AG04449 (cell line): Measurements from ENCODE around the gene SCGN.

Experiments
- CTCF ChIA-PET: fragments of 350-600 bp; formaldehyde crosslinking; extraction: SDS; loops from one replicate; lab custom pipeline; 2021; ENCODE audit warnings: antibody characterized with exemption; lab: Yijun Ruan, JAX
- POLR2A ChIA-PET: fragments of 400-600, 350-600 bp; formaldehyde crosslinking; extraction: SDS; loops from one replicate; lab custom pipeline; 2020; ENCODE audit warnings: antibody characterized with exemption, inconsistent platforms; lab: Yijun Ruan, JAX
- DNase-seq: peaks from one replicate; pipeline ENCODE4 v3.0.0-alpha.2; 2010; ENCODE audit warnings: low read depth, low spot score
- H3K4me3 ChIP-seq: 2 replicates; pipeline ENCODE4 v1.5.1; 2011; ENCODE audit warnings: low read depth, mild to moderate bottlenecking, control low read depth, low read length
- CTCF ChIP-seq: IDR thresholded peaks from one replicate; pipeline ENCODE4 v1.5.1; 2011; ENCODE audit warnings: mild to moderate bottlenecking, moderate library complexity, low read length, control low read depth, inconsistent platforms; ENCODE audit not compliant: insufficient read depth; ENCODE audit errors: missing control alignments

The SCGN gene

DNA sequence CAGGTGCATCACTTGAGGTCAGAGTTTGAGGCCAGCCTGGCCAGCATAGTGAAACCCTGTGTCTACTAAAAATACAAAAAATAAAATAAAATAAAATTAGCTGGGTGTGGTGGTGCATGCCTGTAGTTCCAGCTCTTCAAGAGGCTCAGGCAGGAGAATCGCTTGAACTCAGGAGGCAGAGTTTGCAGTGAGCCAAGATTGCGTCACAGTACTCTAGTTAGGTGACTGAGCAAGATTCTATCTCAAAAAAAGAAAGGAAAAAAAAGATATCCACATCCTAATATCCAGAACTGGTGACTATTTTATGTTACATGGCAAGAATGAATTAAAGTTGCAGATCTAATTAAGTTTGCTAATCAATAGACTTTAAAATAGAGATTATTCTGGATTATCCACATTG, 32.5 kb downstream of the SCGN start:
- TF ChIP-seq CTCF = no peak
- DNase-seq = no peak
- POLR2A ChIA-PET = no interaction called here
- H3K4me3 ChIP-seq = no peak overlapping the region
- CTCF ChIA-PET = no interaction called here

DNA sequence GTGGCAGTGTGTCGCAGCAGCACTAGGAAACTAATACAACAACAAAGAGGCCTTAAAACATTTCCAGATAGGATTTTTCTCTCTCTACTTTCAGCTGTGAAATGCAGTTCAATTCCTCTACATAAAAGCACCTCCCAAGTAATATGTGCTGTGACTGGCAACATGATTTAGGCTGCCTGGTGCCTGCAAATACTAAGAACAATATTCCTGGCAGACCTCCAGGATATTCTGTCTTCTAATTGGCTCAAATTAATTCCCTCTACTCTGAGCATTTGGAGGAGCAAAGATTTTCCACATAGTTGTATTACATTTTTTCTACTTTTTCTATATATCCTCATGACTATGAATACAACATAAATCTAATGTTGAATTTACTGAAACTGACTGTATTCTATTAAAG, 33.2 kb downstream of the SCGN start:
- H3K4me3 ChIP-seq = no peak overlapping the region
- DNase-seq = no peak
- CTCF ChIA-PET = no interaction called here
- no peak for TF ChIP-seq CTCF
- POLR2A ChIA-PET = no interaction called here

GRCh38 chr6:25685896-25686295, 33.9 kb downstream of the SCGN start:
- ChIA-PET POLR2A (no interaction called here), CTCF (no interaction called here)
- no peak overlapping the region for H3K4me3 ChIP-seq
- no peak for TF ChIP-seq CTCF
- no peak for DNase-seq

GRCh38 chr6:25686856-25687255, 34.8 kb downstream of the SCGN start:
- POLR2A ChIA-PET = no interaction called here
- H3K4me3 ChIP-seq = no peak overlapping the region
- CTCF ChIA-PET = no interaction called here
- no peak for TF ChIP-seq CTCF
- DNase-seq = no peak

- ChIA-PET CTCF (interaction anchor here (2.0 kb wide), 1 partner anchor 28 kb away, joined by 4 read pairs; no protein-coding TSS in a partner anchor), POLR2A (no interaction called here)
- no peak overlapping the region for H3K4me3 ChIP-seq
- DNase-seq = no peak
- no peak for TF ChIP-seq CTCF
These were observed 38.0 kb downstream of the SCGN start for GRCh38 chr6:25689966-25690365.

DNA sequence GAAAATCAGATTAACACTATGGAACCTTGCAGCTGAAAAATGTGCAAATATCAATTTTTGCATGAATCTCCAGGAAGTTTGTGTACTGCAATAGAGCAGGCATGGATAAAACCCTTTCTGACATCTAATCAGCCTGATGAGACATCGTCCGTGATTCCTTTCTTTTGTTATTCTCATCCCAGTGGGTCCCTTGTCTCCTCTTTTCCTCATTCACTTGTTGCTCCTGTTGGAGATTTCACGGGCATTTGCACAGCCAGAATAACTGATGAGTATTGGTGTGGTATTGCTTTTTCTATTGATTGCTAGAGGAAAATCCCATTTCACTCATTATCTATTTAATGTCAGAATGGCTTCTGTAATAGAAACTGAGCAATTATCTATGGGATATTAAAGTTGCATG, 39.9 kb downstream of the SCGN start:
- no peak for DNase-seq
- no peak for TF ChIP-seq CTCF
- POLR2A ChIA-PET = no interaction called here
- no peak overlapping the region for H3K4me3 ChIP-seq
- CTCF ChIA-PET = interaction anchor here (1.5 kb wide), 1 partner anchor 28 kb away, joined by 3 read pairs; no protein-coding TSS in a partner anchor

GRCh38 chr6:25692472-25692871, 40.5 kb downstream of the SCGN start:
- CTCF ChIA-PET = no interaction called here
- no peak overlapping the region for H3K4me3 ChIP-seq
- no peak for DNase-seq
- POLR2A ChIA-PET = no interaction called here
- no peak for TF ChIP-seq CTCF
